Lung (tissue), 12 donors: ENCODE results near the gene AKR1B15. TPM values are rescaled to one million over a fixed set of nuclear protein-coding genes. Genes with fewer than 3 reads are reported as not detected.
A peak's percentile ranks its signal among the peaks of the same experiment; 100 is the strongest.

ENCODE experiments used
- ATAC-seq: fragments of 200-7000 bp; cut with Tn5 transposase; one replicate; pipeline ENCODE4 v1.9.1; 2020; ENCODE audit warnings: moderate number of reproducible peaks; ENCODE audit not compliant: insufficient read depth, low FRiP score
- DNase-seq, 3 donors: peaks; one replicate each; pipeline ENCODE4 v3.0.0-alpha.2; 2013 to 2017
- H3K27ac ChIP-seq, 2 donors: one replicate each; pipeline ENCODE4 v1.5.1; 2013; ENCODE audit warnings: mild to moderate bottlenecking in 2 of 2, moderate library complexity in 2 of 2, control low read depth in 1 of 2, inconsistent platforms in 1 of 2, low read depth in 1 of 2, low read length in 1 of 2
- H3K27me3 ChIP-seq, 3 donors: one replicate each; pipeline ENCODE4 v1.5.1; 2013; ENCODE audit warnings: low read length in 2 of 3; ENCODE audit not compliant: control insufficient read depth in 3 of 3, insufficient read depth in 3 of 3
- H3K36me3 ChIP-seq, 4 donors: one replicate each; pipeline ENCODE4 v1.5.1; 2013; ENCODE audit warnings: low read length in 4 of 4, mild to moderate bottlenecking in 1 of 4, moderate library complexity in 1 of 4; ENCODE audit not compliant: control insufficient read depth in 4 of 4, insufficient read depth in 4 of 4
- H3K4me1 ChIP-seq, 5 donors: one replicate each; pipeline ENCODE4 v1.5.1; 2013; ENCODE audit warnings: low read length in 5 of 5, mild to moderate bottlenecking in 2 of 5, moderate library complexity in 1 of 5; ENCODE audit not compliant: control insufficient read depth in 5 of 5, insufficient read depth in 5 of 5
- H3K4me3 ChIP-seq: one replicate; pipeline ENCODE4 v1.5.1; 2013; ENCODE audit warnings: mild to moderate bottlenecking, control low read depth, moderate library complexity
- H3K9ac ChIP-seq, 2 donors: one replicate each; pipeline ENCODE4 v1.5.1; 2013; ENCODE audit warnings: low read length in 2 of 2, control low read depth in 1 of 2; ENCODE audit not compliant: insufficient read depth in 1 of 2
- H3K9me3 ChIP-seq, 4 donors: one replicate each; pipeline ENCODE4 v1.5.1; 2013; ENCODE audit warnings: low read length in 3 of 4, mild to moderate bottlenecking in 1 of 4, moderate library complexity in 1 of 4; ENCODE audit not compliant: control insufficient read depth in 4 of 4, insufficient read depth in 3 of 4
- WGBS, 2 donors: extraction: QIAGEN DNeasy Blood & Tissue Kit; methylation state at CpG; one replicate each; pipeline ENCODE4 v1.1.7; 2013; 5-methylcytosine and 5-hydroxymethylcytosine counted together
- polyA plus RNA-seq, 2 donors: library from polyadenylated mRNA; stranded (reverse); fragments of 200-250 nt; gene quantifications; one replicate each; pipeline ENCODE4 v1.2.1, GENCODE V29; 2013
- total RNA-seq, 2 donors: library from RNA; depleted of rRNA in 1 of 2; stranded (reverse); fragments of >200 nt in 1 of 2; gene quantifications; one replicate each; pipeline ENCODE4 v1.2.1, GENCODE V29; 2014 to 2021
- TF ChIP-seq, protein P1 (sequence below): IDR thresholded peaks from 2 replicates; pipeline ENCODE4 v1.5.1; 2012; ENCODE audit warnings: mild to moderate bottlenecking; ENCODE audit errors: control extremely low read depth, extremely low read depth
- donor health status: control.
- donor health status: control.
- donor health status: Bipolar disorder and iron deficiency.
- donor health status: healthy.
- donor health status: DM: yes; HTN: yes; CAD: no.

Gene AKR1B15
- total and polyA plus RNA-seq, 4 donors = not detected

DNA sequence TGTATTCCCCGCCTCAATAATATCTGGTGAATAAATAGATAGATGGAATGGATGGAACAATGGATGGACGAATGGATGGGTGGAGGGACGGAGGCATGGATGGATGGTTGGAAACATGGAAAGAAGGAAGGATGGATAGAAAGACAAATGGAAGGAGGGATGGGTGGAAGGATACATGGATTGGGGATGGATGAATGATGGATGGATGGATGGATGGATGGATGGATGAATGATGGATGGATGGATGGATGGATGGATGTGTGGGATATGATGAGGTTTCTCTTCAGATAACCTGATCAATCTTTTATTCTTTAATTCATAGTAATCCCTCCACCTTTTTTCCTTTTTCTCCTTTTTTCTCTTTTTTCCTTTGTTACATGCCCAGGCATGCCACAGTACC is 3.0 kb upstream of the AKR1B15 start:
- TF ChIP-seq, protein P1, sequence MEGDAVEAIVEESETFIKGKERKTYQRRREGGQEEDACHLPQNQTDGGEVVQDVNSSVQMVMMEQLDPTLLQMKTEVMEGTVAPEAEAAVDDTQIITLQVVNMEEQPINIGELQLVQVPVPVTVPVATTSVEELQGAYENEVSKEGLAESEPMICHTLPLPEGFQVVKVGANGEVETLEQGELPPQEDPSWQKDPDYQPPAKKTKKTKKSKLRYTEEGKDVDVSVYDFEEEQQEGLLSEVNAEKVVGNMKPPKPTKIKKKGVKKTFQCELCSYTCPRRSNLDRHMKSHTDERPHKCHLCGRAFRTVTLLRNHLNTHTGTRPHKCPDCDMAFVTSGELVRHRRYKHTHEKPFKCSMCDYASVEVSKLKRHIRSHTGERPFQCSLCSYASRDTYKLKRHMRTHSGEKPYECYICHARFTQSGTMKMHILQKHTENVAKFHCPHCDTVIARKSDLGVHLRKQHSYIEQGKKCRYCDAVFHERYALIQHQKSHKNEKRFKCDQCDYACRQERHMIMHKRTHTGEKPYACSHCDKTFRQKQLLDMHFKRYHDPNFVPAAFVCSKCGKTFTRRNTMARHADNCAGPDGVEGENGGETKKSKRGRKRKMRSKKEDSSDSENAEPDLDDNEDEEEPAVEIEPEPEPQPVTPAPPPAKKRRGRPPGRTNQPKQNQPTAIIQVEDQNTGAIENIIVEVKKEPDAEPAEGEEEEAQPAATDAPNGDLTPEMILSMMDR = no peak
- peaks cover 0 to 3% (median 0%) of the 10 kb centered on the region in 5 donors for H3K4me1 ChIP-seq
- peaks cover 0 to 7% (median 0%) of the 10 kb centered on the region in 3 donors for H3K27me3 ChIP-seq
- no peak overlapping the region for H3K4me3 ChIP-seq
- H3K27ac ChIP-seq = no peak overlapping the region
- DNase-seq (no peak), ATAC-seq (no peak)
- no peaks in the 10 kb centered on the region for H3K36me3 ChIP-seq
- H3K9me3 ChIP-seq = no peaks in the 10 kb centered on the region
- H3K9ac ChIP-seq = no peak overlapping the region
- WGBS, 2 donors = 91 to 92% methylated on average over 3 of the region's 3 CpGs

DNA sequence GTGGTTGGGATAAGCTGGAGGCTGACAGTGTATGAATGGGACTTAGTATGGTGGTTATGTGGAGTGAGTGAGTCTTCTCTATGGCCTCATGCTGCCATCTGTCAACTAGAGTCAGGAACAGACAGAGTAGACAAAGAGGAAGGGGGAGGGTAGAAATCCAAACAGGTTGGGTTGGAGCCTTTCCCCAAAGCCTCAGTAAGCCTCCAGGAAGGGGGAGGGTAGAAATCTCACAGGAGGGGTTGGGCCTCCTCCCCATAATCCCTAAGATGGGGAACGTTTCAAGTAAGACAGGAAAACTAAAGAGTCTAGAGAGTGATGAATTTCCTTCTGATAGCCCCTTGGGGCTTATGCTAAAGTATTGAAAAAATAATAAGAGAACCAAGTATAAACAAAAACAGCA is 2.0 kb upstream of the AKR1B15 start:
- Histone ChIP-seq H3K4me1 (peaks cover 0 to 3% (median 0%) of the 10 kb centered on the region in 5 donors), H3K9ac (no peak overlapping the region), H3K36me3 (no peaks in the 10 kb centered on the region), H3K9me3 (no peaks in the 10 kb centered on the region), H3K27ac (no peak overlapping the region), H3K27me3 (peaks cover 0 to 3% (median 0%) of the 10 kb centered on the region in 3 donors), H3K4me3 (no peak overlapping the region)
- DNase-seq (no peak), ATAC-seq (no peak)
- 0% methylated on average over 1 of the region's 1 CpG for WGBS, 2 donors
- TF ChIP-seq, protein P1 = no peak

DNA sequence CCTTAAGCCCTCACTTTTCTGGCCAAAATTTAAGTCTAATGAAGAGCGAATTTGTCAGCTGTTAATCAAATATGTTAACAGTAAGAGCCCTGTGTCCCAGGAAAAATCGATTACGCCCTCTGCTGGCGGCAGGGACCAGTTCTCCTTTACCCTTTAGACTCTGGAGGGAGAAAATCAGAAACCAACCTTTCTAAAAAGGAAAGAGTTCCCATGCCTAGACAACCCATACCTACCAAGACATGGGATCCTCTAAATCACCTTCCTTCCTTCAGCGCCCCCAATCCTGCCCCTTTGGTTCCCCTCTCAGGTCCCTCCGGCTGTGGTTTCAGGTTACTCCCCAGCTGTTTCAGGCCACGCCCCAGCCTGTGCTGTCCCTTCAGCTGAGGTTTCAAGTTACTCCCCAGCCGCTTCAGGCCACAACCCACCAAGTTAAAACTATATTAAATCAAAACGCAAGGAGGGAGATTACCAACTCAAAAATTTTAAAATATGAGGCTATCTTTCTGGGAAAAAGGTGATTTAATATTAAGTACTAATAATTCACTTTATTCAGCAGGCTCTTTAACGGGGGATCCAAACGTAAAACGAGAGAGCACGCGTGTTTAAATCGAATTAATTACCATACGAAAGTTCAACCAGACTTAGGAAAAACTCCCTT is 1.4 kb upstream of the AKR1B15 start:
- peak; percentile 89 for ATAC-seq
- Histone ChIP-seq H3K4me3 (no peak overlapping the region), H3K27ac (no peak overlapping the region)

More for the DNA sequence above, 1.4 kb upstream of the AKR1B15 start:
- Histone ChIP-seq H3K9ac (no peak overlapping the region), H3K36me3 (no peaks in the 10 kb centered on the region), H3K4me1 (peaks cover 0 to 3% (median 0%) of the 10 kb centered on the region in 5 donors), H3K27me3 (peaks cover 0 to 3% (median 0%) of the 10 kb centered on the region in 3 donors), H3K9me3 (no peaks in the 10 kb centered on the region)
- DNase-seq = peak; percentile 81 to 89 (median 82)
- TF ChIP-seq, protein P1 = peak; percentile 60
- 20% methylated on average over 16 of the region's 16 CpGs for WGBS, 2 donors
